D721Med (cell line): ENCODE results near the gene IGFBP2.
A peak's percentile ranks its signal among the peaks of the same experiment; 100 is the strongest.

Source experiments
- DNase-seq: peaks from one replicate; pipeline ENCODE4 v3.0.0; 2011; ENCODE audit warnings: low spot score; ENCODE audit not compliant: insufficient read length
- FAIRE-seq: peaks from 2 replicates; lab custom pipeline; 2011; peaks lifted over from hg19 to GRCh38; lab: Jason Lieb, UNC
- CTCF ChIP-seq: IDR thresholded peaks from 2 replicates; pipeline ENCODE4 v1.5.1; 2012; ENCODE audit warnings: mild to moderate bottlenecking, control low read depth; ENCODE audit not compliant: insufficient read depth; ENCODE audit errors: missing control alignments

IGFBP2 gene

GRCh38 chr2:216661639-216662375, 28.6 kb downstream of the IGFBP2 start:
- DNase-seq (no peak), FAIRE-seq (no peak)
- TF ChIP-seq CTCF = no peak

GRCh38 chr2:216663106-216663505, 29.9 kb downstream of the IGFBP2 start:
- FAIRE-seq = no peak

GRCh38 chr2:216663846-216664245, 30.6 kb downstream of the IGFBP2 start:
- FAIRE-seq (no peak), DNase-seq (no peak)
- no peak for TF ChIP-seq CTCF

More at GRCh38 chr2:216663106-216663505, 29.9 kb downstream of the IGFBP2 start:
- no peak for DNase-seq
- TF ChIP-seq CTCF = no peak

- FAIRE-seq (no peak), DNase-seq (no peak)
- peak; percentile 8 for TF ChIP-seq CTCF
Observed at GRCh38 chr2:216664593-216665034, 31.4 kb downstream of the IGFBP2 start.

GRCh38 chr2:216665242-216665641, 32.0 kb downstream of the IGFBP2 start:
- DNase-seq = no peak
- no peak for FAIRE-seq
- no peak for TF ChIP-seq CTCF

- DNase-seq (no peak), FAIRE-seq (no peak)
- no peak for TF ChIP-seq CTCF
Observed at GRCh38 chr2:216665717-216666116, 32.5 kb downstream of the IGFBP2 start.

GRCh38 chr2:216666461-216667233, 33.4 kb downstream of the IGFBP2 start:
- TF ChIP-seq CTCF = peak; percentile 99
- FAIRE-seq = no peak

More at GRCh38 chr2:216666461-216667233, 33.4 kb downstream of the IGFBP2 start:
- peak; percentile 69 for DNase-seq
